Activated naive CD4-positive, alpha-beta T cell treated with anti-CD3 and anti-CD28 coated beads, Interleukin-2, amount 50 U/mL, for 24 hours (primary cell): ENCODE data around the gene HSPH1.
"Not testable (repeated sequence)": the region's sequence is repeated elsewhere in the genome, so short reads cannot be mapped to it uniquely, and the experiment has no call there.

Source experiments
- H3K27ac Mint-ChIP-seq: one replicate; pipeline ENCODE4 v1.8.0; 2021; ENCODE audit warnings: mild to moderate bottlenecking, mixed read lengths
- H3K27me3 Mint-ChIP-seq: one replicate; pipeline ENCODE4 v1.8.0; 2021; ENCODE audit warnings: mixed read lengths
- H3K36me3 Mint-ChIP-seq: one replicate; pipeline ENCODE4 v1.8.0; 2021; ENCODE audit warnings: mixed read lengths
- H3K4me1 Mint-ChIP-seq: one replicate; pipeline ENCODE4 v1.8.0; 2021; ENCODE audit warnings: mixed read lengths
- H3K4me3 Mint-ChIP-seq: one replicate; pipeline ENCODE4 v1.8.0; 2021; ENCODE audit warnings: mild to moderate bottlenecking, mixed read lengths
- H3K9me3 Mint-ChIP-seq: one replicate; pipeline ENCODE4 v1.8.0; 2021; ENCODE audit warnings: mixed read lengths

HSPH1 gene

DNA sequence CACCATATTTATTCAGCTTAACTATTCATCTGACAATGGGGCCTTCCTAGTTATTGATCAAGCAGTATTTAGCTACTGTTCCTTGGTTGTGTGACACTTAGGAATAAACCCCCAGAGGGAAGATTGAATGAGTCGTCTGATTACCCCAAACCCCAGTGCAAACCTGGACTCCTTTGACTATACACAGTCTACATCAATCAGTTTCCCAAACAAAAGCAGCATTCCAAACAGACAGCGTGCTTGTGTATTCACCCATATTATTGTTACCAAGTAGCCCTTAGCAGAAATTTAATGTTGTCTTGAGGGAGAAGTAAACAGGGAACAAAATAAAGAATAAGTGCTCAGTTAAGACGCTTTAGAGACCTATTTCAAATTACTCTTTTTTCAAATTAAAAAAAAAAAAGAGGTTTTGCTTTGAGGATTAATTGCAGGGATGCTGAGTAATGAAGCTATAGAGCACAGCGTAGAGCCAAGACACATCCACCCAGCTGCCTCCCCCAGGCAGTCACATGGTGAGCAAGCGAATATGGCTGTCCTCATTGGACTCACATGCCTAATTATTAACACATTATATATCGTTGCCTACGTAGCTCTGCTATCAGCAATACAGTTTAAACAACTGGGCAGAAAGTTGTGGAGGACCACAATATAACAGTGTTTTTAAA is 23.4 kb upstream of the HSPH1 start:
- H3K27ac Mint-ChIP-seq: no peak overlapping the region
- no peak overlapping the region for H3K4me3 Mint-ChIP-seq
- no peaks in the 10 kb centered on the region for H3K36me3 Mint-ChIP-seq
- H3K4me1 Mint-ChIP-seq: no peaks in the 10 kb centered on the region
- H3K27me3 Mint-ChIP-seq: no peaks in the 10 kb centered on the region
- no peaks in the 10 kb centered on the region for H3K9me3 Mint-ChIP-seq

DNA sequence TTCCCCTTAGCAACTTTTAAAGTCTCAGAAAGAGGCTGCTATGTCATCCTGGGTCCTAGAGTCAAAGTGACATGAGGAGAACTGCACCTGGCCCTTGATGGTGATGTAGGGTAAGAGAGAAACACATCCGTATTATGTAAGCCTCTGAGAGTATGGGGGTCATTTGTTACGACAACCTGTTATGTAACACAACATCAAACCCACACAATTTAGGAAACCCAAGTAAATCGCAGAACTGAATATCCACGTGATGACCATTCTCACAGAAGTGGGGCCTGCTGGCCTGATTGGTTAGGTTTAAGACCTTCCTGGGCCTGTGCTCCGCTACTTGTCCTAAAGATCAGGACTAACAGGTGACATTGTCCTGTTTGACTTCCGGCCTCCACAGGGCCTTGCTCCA is 22.7 kb upstream of the HSPH1 start:
- no peaks in the 10 kb centered on the region for H3K27me3 Mint-ChIP-seq
- H3K27ac Mint-ChIP-seq: no peak overlapping the region
- H3K4me1 Mint-ChIP-seq: no peaks in the 10 kb centered on the region
- no peaks in the 10 kb centered on the region for H3K36me3 Mint-ChIP-seq
- H3K4me3 Mint-ChIP-seq: no peak overlapping the region
- H3K9me3 Mint-ChIP-seq: no peaks in the 10 kb centered on the region

DNA sequence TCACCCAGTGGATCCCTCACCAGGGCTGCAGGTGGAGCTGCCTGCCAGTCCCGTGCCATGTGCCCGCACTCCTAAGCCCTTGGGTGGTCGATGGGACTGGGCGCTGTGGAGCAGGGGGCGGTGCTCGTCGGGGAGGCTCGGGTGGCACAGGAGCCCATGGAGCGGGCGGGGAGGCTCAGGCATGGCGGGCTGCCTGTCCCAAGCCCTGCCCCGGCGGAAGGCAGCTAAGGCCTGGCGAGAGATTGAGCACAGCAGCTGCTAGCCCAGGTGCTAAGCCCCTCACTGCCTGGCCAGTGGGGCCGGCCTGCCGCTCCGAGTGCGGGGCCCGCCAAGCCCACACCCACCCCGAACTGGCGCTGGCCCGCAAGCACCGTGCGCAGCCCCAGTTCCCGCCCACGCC is 21.3 kb upstream of the HSPH1 start:
- Mint-ChIP-seq H3K4me3 (no peak overlapping the region), H3K36me3 (no peaks in the 10 kb centered on the region), H3K27me3 (no peaks in the 10 kb centered on the region), H3K27ac (no peak overlapping the region), H3K9me3 (no peaks in the 10 kb centered on the region), H3K4me1 (peaks cover 3% of the 10 kb centered on the region)

DNA sequence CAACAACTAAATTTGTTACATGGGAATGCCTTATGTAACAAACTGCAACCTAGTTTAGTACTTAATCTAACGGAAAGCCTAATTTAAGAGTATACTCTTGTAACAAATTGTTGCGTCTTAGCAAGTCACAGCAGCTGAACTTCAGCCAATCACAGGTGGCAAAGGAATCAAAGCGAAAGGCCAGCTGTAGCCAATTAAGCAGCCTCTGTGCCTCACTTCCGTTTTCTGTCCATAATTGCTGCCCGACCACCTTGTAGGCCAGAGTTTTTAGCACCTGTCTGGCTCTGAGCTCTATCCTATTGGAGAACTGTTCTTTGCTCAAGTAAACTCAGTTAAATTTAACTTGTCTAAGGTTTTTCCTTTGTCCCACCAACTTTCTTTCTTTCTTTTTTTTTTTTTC is 18.1 kb upstream of the HSPH1 start:
- no peak overlapping the region for H3K4me3 Mint-ChIP-seq
- H3K4me1 Mint-ChIP-seq: peaks cover 4% of the 10 kb centered on the region
- H3K27me3 Mint-ChIP-seq: no peaks in the 10 kb centered on the region
- no peaks in the 10 kb centered on the region for H3K9me3 Mint-ChIP-seq
- H3K27ac Mint-ChIP-seq: no peak overlapping the region
- no peaks in the 10 kb centered on the region for H3K36me3 Mint-ChIP-seq

DNA sequence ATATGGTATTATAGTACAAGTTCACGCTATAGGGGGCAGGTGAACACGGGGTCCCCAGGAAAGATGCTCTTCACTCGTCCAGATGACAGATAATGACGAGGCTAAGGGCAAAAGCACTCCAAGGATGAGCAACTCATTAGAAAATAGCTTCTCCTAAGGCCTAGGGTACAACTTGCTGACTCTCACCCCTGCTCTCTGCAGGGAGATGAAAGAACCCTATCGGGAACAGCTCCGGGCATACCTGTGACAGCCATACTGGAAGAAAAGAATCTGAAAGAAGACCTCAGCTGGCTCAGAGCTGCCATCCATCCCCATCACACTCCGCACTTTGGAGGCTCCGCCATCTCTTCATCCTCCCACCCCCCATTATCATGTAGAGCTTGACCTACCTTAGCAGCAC is 17.5 kb upstream of the HSPH1 start:
- Mint-ChIP-seq H3K4me1 (peaks cover 4% of the 10 kb centered on the region), H3K9me3 (no peaks in the 10 kb centered on the region), H3K4me3 (no peak overlapping the region), H3K36me3 (no peaks in the 10 kb centered on the region), H3K27ac (no peak overlapping the region), H3K27me3 (no peaks in the 10 kb centered on the region)

DNA sequence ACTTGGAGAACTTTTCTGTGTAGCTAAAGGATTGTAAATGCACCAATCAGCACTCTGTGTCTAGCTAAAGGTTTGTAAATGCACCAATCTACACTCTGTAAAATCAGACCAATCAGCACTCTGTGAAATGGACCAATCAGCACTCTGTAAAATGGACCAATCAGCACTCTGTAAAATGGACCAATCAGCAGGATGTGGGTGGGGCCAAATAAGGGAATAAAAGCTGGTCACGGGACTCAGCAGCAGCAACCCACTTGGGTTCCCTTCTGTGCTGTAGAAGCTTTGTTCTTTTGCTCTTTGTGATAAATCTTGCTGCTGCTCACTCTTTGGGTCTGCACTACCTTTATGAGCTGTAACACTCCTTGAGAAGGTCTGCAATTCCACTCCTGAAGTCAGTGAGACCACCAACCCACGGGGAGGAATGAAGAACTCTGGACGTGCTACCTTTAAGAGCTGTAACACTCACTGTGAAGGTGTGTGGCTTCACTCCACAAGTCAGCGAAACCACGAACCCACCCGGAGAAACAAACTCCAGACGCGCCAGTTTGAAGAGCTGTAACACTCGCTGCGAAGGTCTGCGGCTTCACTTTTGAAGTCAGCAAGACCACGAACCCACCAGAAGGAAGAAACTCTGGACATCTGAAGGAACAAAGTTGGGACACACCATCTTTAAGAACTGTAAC is 16.2 kb upstream of the HSPH1 start:
- not testable (repeated sequence) for H3K4me3 Mint-ChIP-seq, H3K27ac Mint-ChIP-seq, H3K9me3 Mint-ChIP-seq, H3K27me3 Mint-ChIP-seq, H3K36me3 Mint-ChIP-seq, H3K4me1 Mint-ChIP-seq

DNA sequence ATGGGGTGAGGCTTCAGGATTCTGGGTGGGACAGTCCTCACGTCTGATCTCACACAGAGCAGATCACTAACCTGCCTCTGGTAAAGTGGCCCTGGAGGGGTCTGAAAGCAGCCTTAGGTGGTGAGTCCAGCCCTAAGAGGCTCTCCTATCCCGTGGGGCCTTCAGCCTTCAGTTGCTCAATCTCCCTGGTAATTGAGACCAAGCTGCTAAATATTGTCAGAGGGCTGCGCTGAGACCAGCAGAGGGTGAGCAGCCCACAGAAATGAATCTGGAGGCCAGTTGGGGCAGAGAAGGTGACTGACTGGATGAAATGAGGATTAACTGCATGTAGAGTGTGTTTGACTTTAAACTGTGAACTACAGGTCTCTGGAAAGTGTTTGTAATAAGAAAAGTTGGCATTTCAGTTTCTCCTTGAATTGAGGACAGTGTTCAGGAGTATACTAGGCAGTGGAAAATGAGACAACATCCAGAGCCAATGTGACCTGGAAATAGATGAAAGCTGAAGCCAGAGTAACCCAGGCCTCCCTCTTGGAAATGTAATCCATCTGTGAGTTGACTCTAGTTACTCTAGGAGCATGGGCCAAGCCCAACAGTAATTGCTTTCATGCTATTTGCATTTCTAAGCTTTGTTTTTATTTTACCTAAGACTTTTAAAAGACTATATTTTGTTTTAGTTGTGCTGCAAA is 14.3 kb upstream of the HSPH1 start:
- Mint-ChIP-seq H3K36me3 (no peaks in the 10 kb centered on the region), H3K27ac (no peak overlapping the region)

DNA sequence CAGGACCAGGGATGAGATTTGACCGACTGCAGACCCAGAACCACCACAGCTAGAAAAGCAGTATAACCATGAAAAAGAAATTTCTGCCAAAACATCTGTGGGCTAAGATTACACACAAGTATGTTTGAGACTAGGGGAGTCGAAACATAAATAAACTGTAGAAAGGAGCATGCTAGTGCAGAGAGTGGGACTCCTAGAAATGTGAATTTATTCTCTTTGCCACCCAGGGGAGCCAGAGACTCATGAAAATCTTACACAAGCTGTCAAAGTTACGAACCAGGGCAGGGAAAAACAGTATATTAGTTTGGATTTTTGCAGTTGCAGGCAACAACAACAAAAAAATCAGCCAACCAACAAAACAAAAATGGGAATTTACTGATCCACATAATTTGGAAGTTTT is 12.3 kb upstream of the HSPH1 start:
- H3K27me3 Mint-ChIP-seq: peaks cover 8% of the 10 kb centered on the region
- H3K36me3 Mint-ChIP-seq: no peaks in the 10 kb centered on the region
- H3K27ac Mint-ChIP-seq: no peak overlapping the region
- no peaks in the 10 kb centered on the region for H3K9me3 Mint-ChIP-seq
- peaks cover 4% of the 10 kb centered on the region for H3K4me1 Mint-ChIP-seq
- H3K4me3 Mint-ChIP-seq: no peak overlapping the region

More for the DNA sequence above, 14.3 kb upstream of the HSPH1 start:
- Mint-ChIP-seq H3K27me3 (peaks cover 8% of the 10 kb centered on the region), H3K4me1 (peaks cover 4% of the 10 kb centered on the region), H3K9me3 (no peaks in the 10 kb centered on the region), H3K4me3 (no peak overlapping the region)

DNA sequence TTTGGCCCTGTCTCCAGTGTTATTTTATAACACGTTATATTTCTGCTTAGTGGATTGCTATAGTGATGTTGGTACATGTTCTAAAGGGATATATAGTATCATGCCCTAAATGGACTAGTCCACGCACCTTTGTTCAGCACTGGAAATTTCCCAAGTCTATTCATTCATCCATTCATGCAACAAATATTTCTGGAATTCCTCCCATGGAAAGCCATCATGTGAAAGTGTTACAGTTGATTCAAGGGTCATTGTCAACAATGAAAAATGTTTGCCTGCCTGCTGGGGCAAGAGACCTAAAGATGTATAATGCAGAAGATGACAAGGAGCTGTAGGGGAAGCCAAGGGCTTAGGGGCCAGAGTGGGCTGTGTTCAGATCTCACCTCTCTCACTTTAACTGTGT is 10.8 kb upstream of the HSPH1 start:
- Mint-ChIP-seq H3K27ac (no peak overlapping the region), H3K4me3 (no peak overlapping the region), H3K9me3 (no peaks in the 10 kb centered on the region)

DNA sequence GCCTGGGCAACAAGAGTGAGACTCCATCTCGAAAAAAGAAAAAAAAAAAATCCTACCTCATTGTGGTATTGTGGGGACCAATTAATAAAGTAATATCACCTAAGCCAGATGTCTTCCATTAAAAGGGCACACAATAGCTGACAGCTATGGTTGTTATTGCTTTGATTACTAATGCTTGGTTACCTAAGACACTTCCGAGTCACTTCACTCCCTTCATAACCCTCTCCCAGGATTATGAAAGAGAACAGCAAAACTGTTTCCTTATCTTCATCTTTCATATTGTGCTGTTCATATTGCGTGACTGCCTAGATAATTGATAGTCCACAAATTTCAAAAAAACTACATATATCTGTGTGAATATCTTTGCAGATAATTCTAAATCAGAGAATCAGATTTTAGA is 10.3 kb upstream of the HSPH1 start:
- no peak overlapping the region for H3K27ac Mint-ChIP-seq
- H3K27me3 Mint-ChIP-seq: peaks cover 8% of the 10 kb centered on the region
- no peaks in the 10 kb centered on the region for H3K36me3 Mint-ChIP-seq
- no peaks in the 10 kb centered on the region for H3K9me3 Mint-ChIP-seq
- no peak overlapping the region for H3K4me3 Mint-ChIP-seq
- H3K4me1 Mint-ChIP-seq: no peaks in the 10 kb centered on the region

More for the DNA sequence above, 10.8 kb upstream of the HSPH1 start:
- peaks cover 8% of the 10 kb centered on the region for H3K27me3 Mint-ChIP-seq
- no peaks in the 10 kb centered on the region for H3K36me3 Mint-ChIP-seq
- no peaks in the 10 kb centered on the region for H3K4me1 Mint-ChIP-seq

DNA sequence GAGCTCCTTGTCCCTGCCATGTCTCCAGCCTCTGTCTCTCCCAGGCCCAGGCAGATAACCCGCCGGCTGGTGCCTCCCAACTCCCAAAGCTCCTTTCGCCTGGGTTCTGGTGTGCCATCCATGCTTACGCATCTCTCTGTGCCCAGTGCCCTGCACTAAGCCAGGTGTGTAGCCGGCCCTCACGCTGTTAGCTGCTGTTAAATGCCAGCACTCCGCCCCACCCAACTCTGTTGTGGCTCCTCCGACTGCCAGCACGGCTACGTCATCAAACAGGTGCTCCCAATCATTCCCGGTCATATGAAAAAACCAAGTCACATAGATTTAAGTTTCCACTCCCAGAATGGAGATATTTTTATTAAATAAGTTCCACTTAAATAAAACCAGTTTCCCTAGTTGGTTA is 7.0 kb upstream of the HSPH1 start:
- Mint-ChIP-seq H3K9me3 (no peaks in the 10 kb centered on the region), H3K27ac (no peak overlapping the region), H3K36me3 (no peaks in the 10 kb centered on the region), H3K4me3 (no peak overlapping the region), H3K27me3 (peaks cover 4% of the 10 kb centered on the region), H3K4me1 (peaks cover 2% of the 10 kb centered on the region)

DNA sequence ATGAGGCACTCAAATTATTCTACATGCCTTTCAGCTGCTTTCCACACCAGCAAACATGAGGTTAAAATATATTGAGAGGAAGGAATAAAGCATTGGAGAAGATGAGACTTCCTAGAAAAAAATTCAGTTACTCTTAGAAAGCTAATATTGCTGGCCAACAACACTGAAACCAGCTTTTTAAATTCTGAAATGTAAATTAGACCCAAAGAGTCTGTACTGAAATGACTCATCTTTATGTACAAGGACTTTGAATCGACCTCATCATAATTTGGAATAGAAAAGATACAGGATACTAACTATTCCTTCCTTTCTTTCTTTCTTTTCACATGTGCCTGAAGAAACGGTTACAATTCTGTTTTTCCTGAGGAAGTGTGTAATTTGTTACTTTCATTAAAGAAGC is 6.5 kb upstream of the HSPH1 start:
- H3K4me1 Mint-ChIP-seq: peaks cover 8% of the 10 kb centered on the region
- no peak overlapping the region for H3K4me3 Mint-ChIP-seq
- H3K27me3 Mint-ChIP-seq: peaks cover 3% of the 10 kb centered on the region
- no peak overlapping the region for H3K27ac Mint-ChIP-seq
- H3K36me3 Mint-ChIP-seq: no peaks in the 10 kb centered on the region
- H3K9me3 Mint-ChIP-seq: no peaks in the 10 kb centered on the region

DNA sequence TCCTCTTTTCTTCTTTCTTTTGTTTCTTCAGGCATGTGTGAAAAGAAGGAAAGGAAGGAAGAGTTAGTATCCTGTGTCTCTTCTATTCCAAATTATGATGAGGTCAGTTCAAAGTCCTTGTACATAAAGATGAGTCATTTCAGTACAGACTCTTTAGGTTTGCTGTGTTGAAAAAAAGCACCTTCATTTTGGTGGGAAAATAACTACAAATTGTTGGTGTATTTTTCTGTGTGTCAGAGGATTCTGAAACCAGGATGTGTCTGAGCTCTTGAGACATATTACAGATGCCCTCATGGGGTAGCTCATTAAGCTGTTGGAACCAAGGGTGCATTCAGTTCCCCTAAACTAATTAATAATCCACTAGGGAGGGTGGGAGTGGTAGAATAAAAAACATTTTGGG is 5.8 kb upstream of the HSPH1 start:
- H3K4me3 Mint-ChIP-seq: no peak overlapping the region
- H3K9me3 Mint-ChIP-seq: no peaks in the 10 kb centered on the region
- no peaks in the 10 kb centered on the region for H3K27me3 Mint-ChIP-seq
- no peaks in the 10 kb centered on the region for H3K36me3 Mint-ChIP-seq
- H3K4me1 Mint-ChIP-seq: peaks cover 14% of the 10 kb centered on the region
- no peak overlapping the region for H3K27ac Mint-ChIP-seq

DNA sequence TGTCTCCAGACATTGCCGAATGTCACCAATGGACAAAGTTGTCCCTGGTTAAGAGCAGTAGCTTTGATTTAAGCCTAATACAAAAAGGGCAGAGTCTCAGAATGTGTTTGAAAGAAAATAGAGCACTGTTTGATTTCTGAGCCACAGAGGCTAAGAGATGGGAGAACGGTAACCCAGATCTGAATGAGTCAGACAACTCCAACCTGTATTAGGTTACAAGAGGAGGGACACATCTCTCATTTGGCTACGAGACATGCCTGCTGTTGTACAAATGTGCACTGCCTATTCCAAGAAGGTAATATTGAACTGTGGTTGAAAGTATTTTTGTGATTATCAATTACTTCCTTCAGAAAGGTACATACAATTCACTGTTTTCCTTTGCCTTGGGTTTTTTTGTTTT is 4.9 kb upstream of the HSPH1 start:
- H3K27ac Mint-ChIP-seq: no peak overlapping the region
- H3K4me3 Mint-ChIP-seq: no peak overlapping the region
- no peaks in the 10 kb centered on the region for H3K9me3 Mint-ChIP-seq
- peaks cover 17% of the 10 kb centered on the region for H3K4me1 Mint-ChIP-seq
- no peaks in the 10 kb centered on the region for H3K27me3 Mint-ChIP-seq
- H3K36me3 Mint-ChIP-seq: no peaks in the 10 kb centered on the region

DNA sequence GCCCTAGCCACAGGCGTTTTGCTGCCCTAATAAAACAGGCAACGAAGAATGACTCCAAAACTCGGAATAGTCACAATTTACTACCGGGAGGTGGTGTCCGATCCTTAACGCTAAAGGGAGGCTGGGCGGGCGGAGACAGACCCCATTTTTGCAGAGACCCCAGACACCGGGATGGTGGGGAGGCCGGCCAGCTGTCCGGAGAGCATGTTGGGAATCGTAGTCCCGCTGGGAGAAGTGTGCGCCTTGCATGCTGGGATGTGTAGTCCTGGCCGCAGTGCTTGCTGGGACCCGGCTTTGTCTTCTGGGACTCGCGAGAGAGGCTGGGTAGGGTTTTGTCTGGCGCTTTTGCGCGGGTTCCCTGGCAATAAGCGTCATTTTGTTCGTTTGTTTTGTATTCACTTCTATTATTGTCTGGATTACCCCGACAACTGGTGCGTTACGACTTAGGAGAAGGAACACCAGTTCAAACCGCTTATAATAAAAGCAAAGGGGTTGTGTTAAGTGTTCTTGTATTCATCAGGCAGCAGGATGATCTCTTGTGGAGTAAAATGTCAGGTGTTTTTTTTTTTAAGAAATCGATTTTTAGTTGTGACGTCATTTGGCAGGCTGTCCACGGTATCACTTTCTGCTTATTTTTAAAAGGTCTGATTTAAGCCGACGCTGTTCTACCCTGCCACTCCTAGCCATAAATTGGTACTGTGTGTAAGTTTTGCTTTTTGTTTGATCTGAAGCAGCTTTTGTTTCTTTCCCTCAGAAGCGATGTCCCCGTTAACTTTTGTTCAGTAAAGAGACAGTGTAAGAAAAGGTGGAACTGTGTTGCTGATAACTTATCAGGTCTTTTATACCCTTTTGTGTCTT is 676 bp upstream of the HSPH1 start:
- no peaks in the 10 kb centered on the region for H3K9me3 Mint-ChIP-seq
- peaks cover 46% of the 10 kb centered on the region for H3K4me1 Mint-ChIP-seq
- peaks cover 8% of the 10 kb centered on the region for H3K36me3 Mint-ChIP-seq
- no peaks in the 10 kb centered on the region for H3K27me3 Mint-ChIP-seq
- peak overlapping the region; percentile 95 for H3K4me3 Mint-ChIP-seq
- H3K27ac Mint-ChIP-seq: peak overlapping the region; percentile 99
